ENCODE results near the gene RNF168.
"Not testable (repeated sequence)": the region's sequence is repeated elsewhere in the genome, so short reads cannot be mapped to it uniquely, and the experiment has no call there.

RNF168 gene, protein sequence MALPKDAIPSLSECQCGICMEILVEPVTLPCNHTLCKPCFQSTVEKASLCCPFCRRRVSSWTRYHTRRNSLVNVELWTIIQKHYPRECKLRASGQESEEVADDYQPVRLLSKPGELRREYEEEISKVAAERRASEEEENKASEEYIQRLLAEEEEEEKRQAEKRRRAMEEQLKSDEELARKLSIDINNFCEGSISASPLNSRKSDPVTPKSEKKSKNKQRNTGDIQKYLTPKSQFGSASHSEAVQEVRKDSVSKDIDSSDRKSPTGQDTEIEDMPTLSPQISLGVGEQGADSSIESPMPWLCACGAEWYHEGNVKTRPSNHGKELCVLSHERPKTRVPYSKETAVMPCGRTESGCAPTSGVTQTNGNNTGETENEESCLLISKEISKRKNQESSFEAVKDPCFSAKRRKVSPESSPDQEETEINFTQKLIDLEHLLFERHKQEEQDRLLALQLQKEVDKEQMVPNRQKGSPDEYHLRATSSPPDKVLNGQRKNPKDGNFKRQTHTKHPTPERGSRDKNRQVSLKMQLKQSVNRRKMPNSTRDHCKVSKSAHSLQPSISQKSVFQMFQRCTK

GRCh38 chr3:196503196-196504076 is at the start of gene RNF168:
RNF168 (minus strand) TSS chr3:196503768; CDS start chr3:196503173, 595 bp downstream.
- peak; percentile 96 for DNase-seq

DNA sequence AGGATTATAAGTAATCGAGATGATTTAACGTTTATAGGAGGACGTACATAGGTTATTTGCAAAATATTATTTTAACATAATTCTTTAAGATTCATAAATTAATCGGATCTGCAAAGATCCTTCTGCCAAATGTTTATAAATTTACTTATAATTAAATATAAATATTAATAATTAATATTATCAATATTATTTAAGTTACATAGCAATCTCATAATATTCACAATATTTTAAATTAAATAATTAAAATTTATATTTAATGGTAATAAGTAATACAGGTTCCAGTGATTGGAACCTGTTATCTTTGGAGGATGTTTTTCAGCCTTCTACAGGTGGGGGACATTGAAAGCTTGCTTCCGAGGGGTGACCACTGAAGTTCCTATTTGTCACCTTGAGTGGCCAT is 48.7 kb upstream of the RNF168 start:
- DNase-seq, result no peak

GRCh38 chr3:196550172-196550571 is 46.6 kb upstream of the RNF168 start:
- DNase-seq, result not testable (repeated sequence)

DNA sequence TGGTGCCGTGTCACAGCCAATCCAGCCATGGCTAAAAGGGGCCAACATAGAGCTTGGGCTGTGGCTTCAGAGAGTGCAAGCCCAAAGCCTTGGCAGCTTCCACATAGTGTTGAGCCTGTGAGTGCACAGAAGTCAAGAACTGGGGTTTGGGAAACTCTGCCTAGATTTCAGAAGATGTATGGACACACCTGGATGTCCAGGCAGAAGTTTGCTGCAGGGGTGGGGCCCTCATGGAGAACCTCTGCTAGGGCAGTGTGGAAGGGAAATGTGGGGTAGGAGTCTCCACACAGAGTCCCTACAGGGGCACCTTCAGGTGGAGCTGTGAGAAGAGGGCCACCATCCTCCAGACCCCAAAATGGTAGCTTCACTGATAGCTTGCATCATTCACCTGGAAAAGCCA is 45.7 kb upstream of the RNF168 start:
- not testable (repeated sequence) for DNase-seq

GRCh38 chr3:196547067-196547466 is 43.5 kb upstream of the RNF168 start:
- no peak for DNase-seq

DNA sequence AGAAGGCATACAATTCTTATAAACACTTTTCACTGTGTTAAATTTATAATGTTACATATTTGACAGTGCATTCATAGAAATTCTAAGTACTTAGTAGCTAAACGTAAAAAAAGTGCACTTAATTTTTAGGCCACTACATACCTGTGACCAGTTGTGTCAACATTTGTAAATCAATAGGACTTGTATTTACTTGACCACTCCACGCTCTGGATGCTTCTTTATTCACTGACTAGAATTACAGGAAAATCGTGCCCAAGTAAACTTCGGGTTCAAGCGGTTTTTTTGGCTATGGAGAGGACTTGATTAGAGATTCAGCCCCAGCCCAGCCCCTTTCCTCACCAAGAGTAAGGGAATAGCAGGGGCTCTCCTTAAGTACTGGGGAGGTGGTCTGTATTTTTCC is 43.0 kb upstream of the RNF168 start:
- no peak for DNase-seq

GRCh38 chr3:196544491-196544992 is 41.0 kb upstream of the RNF168 start:
- DNase-seq, result no peak

DNA sequence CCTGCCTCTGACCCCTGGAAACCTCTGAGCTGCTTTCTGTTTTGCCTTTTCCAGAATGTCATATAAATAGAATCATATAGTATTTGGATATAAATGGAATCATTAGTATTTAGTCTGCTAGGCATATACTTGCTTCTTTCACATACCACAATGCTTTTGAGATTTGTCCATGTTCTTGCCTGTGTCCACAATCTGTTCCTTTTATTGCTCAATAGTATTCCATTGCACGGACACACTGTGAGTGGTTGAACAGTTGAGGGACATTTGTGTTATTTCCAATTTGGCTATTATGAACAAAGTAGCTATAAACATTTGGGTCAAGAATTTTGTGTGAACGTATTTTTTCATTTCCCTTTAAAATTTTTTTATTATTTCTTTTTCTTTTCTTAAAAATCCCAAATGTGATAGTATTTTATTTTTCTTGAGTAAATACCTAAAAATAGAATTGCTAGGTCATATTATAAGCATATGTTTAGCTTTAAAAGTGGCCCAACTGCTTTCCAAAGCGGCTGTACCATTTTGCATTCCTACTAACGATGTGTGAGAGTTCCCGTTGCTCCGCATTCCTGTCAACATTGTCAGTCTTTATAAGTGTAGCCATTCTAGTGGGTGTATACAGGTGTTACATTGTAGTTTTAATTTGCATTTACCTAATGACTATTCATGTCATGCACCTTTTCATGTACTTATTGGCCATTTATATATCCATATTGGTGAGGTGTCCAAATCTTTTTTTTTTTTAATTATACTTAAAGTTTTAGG is 38.3 kb upstream of the RNF168 start:
- no peak for DNase-seq

DNA sequence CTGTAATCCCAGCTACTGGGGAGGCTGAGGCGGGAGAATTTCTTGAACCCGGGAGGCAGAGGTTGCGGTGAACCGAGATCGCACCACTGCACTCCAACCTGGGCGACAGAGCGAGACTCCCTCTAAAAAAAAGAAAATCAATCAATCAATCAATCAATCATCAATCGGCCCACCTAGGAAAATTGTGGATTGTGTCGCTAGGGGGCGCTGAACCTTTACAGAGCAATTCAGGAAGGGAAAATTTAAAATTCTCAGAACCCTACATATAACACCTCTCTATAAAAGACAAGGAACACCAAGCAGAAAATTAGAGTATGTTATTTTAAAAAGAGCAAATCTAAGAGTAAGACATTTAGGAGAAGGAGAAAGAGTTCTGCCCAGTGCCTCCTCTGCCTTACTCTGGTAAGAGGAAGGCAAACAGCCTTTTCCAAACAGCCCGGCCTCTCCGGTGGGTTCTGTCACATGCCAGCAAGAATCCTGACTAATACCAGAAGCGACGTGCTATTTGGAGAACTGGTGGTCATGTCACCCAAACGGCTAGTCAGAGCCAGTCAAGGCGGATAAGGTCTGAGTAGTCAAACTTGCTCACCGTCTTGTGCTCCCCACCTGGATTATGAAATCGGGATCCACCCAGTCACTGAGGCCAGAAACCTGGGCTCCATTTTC is 33.9 kb upstream of the RNF168 start:
- no peak for DNase-seq

- DNase-seq, result no peak
These were observed 29.7 kb upstream of the RNF168 start for GRCh38 chr3:196533260-196533681.

- DNase-seq, result no peak
These were observed 27.9 kb upstream of the RNF168 start for GRCh38 chr3:196531418-196531817.

- DNase-seq, result peak; percentile 84
These were observed 25.2 kb upstream of the RNF168 start for GRCh38 chr3:196528639-196529233.

DNA sequence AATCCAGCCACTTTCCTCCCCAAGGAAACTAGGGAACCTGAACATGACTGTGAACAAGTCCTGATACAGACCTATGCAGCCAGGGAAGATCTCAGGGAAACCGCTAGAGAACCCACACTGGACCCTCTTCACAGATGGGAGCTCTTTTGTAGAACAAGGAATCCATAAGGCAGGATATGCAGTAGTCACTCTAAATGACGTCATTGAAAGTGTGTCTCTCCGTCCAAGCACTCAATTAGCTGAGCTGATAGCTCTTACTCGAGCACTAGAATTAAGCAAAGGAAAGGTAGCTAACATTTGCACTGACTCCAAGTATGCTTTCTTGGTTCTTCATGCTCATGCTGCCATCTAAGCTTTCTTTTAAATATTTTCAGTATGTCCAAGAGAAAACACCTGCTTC is 21.6 kb upstream of the RNF168 start:
- no peak for DNase-seq

DNA sequence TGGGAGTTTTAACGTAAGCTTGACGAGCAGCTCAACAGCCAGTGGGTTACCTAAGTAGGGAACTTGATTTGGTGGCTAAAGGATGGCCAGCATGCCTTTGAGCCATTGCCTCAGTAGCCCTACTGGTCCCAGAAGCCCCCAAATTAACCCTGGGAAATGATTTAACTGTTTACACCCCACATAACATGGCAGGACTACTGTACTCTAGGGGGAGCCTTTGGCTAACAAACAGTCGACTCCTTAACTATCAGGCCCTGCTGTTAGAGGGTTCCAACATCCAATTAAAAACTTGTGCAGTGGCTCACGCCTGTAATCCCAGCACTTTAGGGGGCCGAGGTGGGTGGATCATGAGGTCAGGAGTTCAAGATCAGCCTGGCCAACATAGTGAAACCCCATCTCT is 21.0 kb upstream of the RNF168 start:
- DNase-seq, result no peak

- no peak for DNase-seq
These were observed 20.3 kb upstream of the RNF168 start for GRCh38 chr3:196523841-196524240.

DNA sequence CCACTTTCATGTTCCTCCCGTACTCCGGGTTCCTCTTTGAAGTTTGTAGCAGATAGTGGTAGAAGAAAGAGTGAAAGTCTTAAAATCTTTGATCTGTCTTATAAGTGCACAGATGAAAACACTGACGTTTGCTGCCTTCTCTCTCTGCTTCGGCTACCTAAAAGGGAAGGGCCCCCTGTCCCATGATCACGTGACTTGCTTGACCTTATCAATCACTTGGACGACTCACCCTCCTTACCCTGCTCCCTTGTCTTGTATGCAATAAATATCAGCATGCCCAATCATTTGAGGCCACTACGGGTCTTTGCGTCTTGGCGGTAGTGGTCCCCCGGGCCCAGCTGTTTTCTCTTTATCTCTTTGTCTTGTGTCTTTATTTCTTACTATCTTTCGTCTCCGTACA is 17.7 kb upstream of the RNF168 start:
- not testable (repeated sequence) for DNase-seq

- no peak for DNase-seq
These were observed 16.1 kb upstream of the RNF168 start for GRCh38 chr3:196519718-196520082.

DNA sequence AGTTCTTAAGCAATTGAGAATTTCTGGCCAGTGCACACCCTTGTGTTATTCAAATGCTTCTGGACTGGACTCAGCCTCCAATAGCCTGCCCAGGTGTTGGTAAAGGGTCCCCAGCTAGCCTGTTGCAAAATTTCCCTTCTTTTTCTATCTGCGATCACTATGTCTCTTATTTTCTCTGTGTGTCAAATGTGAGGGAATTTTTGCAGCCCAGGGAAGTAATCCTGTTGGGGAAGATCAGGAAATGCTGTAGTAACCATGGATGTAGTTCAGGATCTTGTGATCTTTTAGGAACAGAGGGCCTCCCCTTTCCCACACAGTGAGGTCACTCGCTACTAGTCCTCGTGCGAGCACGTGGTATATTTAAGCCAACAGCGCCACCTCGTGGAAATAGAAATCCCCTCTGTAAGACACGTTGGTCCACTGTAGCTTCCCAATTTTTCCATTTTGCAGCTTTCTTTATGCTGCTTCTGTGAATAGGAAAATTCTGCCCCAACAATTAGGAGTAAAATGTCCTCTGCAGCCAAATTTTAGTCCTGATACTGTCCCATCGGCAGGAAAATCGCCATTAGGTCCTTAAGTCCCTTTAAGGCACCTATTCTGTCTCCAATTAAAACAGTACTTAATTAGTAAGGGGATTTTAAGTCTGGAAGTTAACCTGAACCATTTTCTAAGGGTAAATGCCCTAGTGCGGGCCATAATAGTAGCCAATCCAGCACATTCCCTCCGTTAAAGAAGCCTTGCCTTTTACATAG is 15.6 kb upstream of the RNF168 start:
- peak; percentile 48 for DNase-seq

DNA sequence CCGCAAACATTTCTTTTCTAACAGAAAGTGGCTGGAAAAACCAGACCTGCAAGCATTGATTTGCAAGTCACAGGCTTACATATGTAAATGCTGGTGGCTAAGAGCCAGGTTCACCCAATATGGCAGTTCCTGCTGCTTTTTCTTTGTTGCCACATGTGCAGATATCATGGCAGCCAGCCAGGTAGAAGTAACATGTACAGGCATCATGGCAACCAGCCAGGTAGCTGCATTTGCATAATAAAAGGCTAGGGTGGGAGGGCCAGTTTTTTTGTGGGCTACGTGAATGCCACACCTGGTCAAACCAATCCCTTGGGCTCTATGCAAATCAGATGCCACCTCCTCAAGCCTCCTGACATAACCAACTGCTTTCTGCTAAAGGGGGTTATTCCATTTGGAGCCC is 14.4 kb upstream of the RNF168 start:
- peak; percentile 79 for DNase-seq

DNA sequence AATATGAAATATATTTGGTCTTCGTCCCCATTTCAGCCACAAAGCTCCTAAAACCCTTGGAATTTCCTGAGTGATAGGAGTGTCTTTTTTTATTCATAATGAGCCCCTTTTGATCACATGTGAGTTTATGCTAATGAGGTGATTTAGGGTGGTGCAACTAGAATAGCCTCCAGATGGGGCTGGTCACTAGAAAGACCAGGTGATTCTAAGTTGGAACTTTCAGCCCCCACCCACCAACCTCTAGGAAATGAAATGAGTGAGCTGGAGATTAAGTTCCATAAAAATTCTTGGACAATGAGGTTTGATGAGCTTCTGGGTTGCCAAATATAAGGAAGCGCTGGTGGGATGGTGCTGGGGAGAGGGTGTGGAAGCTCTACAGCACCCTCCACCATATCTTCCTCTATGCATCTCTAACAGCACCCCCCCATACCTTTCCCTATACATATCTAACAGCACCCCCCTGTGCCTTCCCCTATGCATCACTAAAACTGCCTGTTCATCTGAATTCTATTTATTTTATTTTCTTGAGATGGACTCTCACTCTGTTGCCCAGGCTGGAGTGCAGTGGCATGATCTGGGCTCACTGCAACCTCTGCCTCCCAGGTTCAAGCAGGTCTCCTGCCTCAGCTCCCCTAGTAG is 13.7 kb upstream of the RNF168 start:
- no peak for DNase-seq
